ENCODE measurements around the gene ZNF335.

ZNF335 gene

DNA sequence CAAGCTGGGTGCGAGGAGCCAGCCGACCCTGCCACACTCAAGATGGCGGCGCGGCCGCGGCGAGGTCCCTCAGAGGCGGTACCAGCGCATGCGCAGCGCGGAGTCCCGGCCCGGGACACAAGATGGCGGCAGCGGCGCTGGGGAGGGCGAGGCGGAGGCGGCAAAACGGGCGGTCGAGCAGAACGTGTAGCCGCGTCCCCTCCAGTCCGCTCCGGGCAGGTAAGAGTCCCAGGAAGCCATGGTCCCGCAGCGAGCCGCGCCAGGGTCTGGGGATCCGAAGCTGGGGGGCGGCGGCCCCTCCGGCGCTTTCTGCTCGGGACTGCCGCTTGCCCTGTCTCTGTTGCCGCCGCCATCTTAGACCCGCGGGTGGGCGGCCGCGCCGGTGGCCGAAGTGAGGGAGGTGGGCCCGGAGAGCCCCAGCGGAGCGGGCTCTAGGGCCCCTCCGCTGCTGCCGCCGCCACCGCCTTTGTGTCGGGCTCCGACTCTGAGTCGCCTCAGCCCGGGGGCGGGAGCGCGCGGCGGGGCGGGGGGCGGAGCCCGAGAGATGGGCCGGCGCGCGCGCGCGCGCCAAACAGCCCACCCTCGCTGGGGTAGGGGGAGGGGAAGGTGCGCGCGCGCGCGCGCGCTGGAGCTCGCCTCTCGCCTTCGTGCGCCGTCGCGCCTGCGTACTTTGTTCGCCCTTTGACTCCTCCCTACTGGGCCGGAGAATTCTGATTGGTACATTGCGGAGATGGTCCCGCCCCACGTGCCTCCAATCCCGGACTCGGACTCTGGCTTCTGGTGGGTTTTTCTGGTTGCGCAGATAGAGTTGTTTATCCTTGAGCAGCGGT, 37.2 kb downstream of the ZNF335 start, which contains the start of gene PCIF1:
Gene PCIF1, plus strand, starts transcription at position 98 of the 830 bp plus-strand sequence. CDS start 4,317 bp downstream, outside the sequence.
- TF ChIP-seq SIN3A (IDR thresholded peaks at IDR 0.05; ENCODE audit: borderline replicate concordance, insufficient read depth, low read length) (no peak), TAF1 (IDR thresholded peaks at IDR 0.05; ENCODE audit: borderline replicate concordance, insufficient read depth, low read length) (peak; percentile 98), POLR2AphosphoS5 (IDR thresholded peaks at IDR 0.05; ENCODE audit: low read depth, low read length) (peak; percentile 82), FOXP2 (optimal IDR thresholded peaks at IDR 0.05; ENCODE audit: borderline replicate concordance, extremely low read depth, extremely low read length, insufficient read depth) (peak; percentile 87)
- TF ChIP-seq, protein P1, sequence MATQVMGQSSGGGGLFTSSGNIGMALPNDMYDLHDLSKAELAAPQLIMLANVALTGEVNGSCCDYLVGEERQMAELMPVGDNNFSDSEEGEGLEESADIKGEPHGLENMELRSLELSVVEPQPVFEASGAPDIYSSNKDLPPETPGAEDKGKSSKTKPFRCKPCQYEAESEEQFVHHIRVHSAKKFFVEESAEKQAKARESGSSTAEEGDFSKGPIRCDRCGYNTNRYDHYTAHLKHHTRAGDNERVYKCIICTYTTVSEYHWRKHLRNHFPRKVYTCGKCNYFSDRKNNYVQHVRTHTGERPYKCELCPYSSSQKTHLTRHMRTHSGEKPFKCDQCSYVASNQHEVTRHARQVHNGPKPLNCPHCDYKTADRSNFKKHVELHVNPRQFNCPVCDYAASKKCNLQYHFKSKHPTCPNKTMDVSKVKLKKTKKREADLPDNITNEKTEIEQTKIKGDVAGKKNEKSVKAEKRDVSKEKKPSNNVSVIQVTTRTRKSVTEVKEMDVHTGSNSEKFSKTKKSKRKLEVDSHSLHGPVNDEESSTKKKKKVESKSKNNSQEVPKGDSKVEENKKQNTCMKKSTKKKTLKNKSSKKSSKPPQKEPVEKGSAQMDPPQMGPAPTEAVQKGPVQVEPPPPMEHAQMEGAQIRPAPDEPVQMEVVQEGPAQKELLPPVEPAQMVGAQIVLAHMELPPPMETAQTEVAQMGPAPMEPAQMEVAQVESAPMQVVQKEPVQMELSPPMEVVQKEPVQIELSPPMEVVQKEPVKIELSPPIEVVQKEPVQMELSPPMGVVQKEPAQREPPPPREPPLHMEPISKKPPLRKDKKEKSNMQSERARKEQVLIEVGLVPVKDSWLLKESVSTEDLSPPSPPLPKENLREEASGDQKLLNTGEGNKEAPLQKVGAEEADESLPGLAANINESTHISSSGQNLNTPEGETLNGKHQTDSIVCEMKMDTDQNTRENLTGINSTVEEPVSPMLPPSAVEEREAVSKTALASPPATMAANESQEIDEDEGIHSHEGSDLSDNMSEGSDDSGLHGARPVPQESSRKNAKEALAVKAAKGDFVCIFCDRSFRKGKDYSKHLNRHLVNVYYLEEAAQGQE (IDR thresholded peaks at IDR 0.05; ENCODE audit: insufficient read depth in 1 of 2, low read depth in 2 of 2, low read length in 2 of 2) = peak; percentile 39 to 42; a peak in 2 of 4 replicates

DNA sequence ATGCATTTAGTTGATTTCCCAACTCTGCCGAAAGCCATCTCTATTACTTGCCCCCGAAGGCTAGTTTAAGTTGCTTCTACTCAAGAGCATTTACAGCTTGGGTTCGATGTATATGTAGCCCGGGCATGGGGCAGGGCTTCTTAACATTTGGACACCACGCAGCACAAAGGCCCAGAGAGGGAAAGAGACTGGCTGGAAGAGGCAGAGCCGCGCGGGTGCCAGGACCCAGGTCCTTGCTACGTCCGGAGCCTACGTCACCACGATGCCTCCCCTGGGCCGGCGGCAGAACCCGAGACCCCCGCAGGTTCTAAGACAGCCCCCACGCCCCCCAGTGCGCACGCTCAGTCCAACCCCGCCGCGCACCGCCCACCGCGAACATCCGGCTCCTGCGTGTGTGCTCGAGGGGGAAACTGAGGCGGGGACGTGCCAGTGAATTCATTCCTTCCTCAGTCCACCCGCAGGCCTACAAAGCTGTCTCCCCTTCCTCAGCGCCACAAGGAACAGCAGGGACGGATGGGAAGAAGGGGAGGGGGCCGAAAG, 37.9 kb downstream of the ZNF335 start:
- TF ChIP-seq FOXP2 (optimal IDR thresholded peaks at IDR 0.05; ENCODE audit: borderline replicate concordance, extremely low read depth, extremely low read length, insufficient read depth) (no peak), TAF1 (IDR thresholded peaks at IDR 0.05; ENCODE audit: borderline replicate concordance, insufficient read depth, low read length) (no peak)
- TF ChIP-seq, protein P1 (IDR thresholded peaks at IDR 0.05; ENCODE audit: insufficient read depth in 1 of 2, low read depth in 2 of 2, low read length in 2 of 2) = no peak

DNA sequence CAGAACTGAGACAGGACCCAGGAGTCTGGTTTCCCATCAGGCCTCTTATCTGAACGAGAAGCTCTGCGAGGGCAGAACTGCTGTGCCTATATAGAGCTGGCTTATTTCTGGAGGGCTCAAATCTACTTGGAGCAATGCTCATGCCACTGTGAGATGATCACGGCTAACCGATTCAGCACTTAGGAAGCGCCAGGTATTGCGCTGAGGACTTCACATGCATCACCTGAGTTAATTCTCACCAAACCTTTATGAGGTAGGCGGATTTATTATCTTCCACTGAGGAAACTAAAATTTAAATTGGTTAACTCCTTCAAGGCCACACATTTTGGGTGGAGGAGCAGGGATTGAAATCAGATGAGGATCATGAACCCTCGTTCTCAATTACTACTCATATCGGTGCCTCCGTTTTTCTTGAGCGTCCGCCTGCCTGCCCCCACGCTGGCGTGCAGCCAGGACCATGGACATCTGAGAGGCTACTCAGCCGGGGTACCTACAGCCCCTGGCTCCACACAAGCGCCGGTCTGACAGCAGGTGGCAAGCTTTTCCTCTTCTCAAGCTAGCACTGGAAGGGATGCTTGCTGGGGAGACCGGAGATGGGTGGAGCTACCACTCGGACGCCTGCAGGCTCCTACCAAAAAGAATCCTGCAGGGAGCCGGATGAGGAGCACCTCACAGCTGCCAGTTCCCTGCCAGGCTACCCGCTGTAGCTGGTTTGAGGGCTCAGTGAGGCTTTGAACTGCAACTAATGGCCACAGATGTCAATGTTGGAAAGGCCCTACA, 38.5 kb downstream of the ZNF335 start:
- TF ChIP-seq POLR2AphosphoS5 (IDR thresholded peaks at IDR 0.05; ENCODE audit: low read depth, low read length) (no peak; the same call in 1 of the 2 replicates), TAF1 (IDR thresholded peaks at IDR 0.05; ENCODE audit: borderline replicate concordance, insufficient read depth, low read length) (peak; percentile 37; the same call in 1 of the 2 replicates), FOXP2 (optimal IDR thresholded peaks at IDR 0.05; ENCODE audit: borderline replicate concordance, extremely low read depth, extremely low read length, insufficient read depth) (no peak), SIN3A (IDR thresholded peaks at IDR 0.05; ENCODE audit: borderline replicate concordance, insufficient read depth, low read length) (peak; percentile 19; the same call in 1 of the 2 replicates)
- TF ChIP-seq, protein P1 (IDR thresholded peaks at IDR 0.05; ENCODE audit: insufficient read depth in 1 of 2, low read depth in 2 of 2, low read length in 2 of 2) = 0 out of 4 replicates have a peak, but pooled peaks of 1 of the 2 experiments have one; percentile 21

DNA sequence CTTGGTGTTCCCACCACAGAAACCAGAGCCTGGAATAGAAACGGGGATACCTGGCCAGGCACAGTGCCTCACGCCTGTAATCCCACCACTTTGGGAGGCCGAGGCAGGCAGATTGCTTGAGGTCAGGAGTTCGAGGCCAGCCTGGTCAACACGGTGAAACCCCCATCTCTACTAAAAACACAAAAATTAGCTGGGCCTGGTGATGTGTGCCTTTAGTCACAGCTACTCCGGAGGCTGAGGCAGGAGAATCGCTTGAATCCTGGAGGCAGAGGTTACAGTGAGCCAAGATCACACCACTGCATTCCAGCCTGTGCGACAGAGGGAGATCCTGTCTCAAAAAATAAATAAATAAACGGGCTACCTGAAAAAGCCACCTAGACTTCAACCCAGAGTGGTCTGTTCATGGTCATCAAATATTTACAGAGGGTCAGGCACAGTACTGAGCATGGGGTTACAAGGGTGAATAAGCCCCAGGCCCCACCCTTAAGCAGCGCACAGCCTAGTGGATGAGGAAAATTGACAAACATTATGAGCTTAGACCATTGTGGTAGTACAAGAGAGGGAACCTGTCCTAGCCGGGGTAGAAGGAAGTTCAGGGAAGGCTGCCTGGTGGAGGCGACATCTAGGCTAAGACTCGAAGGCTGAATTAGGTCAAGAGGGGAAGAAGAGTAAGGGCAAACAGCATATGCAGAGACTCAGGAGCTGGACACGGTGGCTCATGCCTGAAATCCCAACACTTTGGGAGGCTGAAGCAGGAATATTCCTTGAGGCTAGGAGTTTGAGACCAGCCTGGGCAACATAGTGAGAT, 44.7 kb downstream of the ZNF335 start:
- TF ChIP-seq SIN3A (IDR thresholded peaks at IDR 0.05; ENCODE audit: borderline replicate concordance, insufficient read depth, low read length) (no peak), TAF1 (IDR thresholded peaks at IDR 0.05; ENCODE audit: borderline replicate concordance, insufficient read depth, low read length) (no peak), POLR2AphosphoS5 (IDR thresholded peaks at IDR 0.05; ENCODE audit: low read depth, low read length) (0 out of 2 replicates have a peak, but pooled peaks have one; percentile 23), FOXP2 (optimal IDR thresholded peaks at IDR 0.05; ENCODE audit: borderline replicate concordance, extremely low read depth, extremely low read length, insufficient read depth) (no peak)
- TF ChIP-seq, protein P1 (IDR thresholded peaks at IDR 0.05; ENCODE audit: insufficient read depth in 1 of 2, low read depth in 2 of 2, low read length in 2 of 2) = no peak
